DMS153 (cell line): ENCODE measurements around the gene DCTN2.

ENCODE experiments used
- DNase-seq: peaks from one replicate; lab custom pipeline; 2025; lab: John Stamatoyannopoulos, UW

Gene DCTN2

DNA sequence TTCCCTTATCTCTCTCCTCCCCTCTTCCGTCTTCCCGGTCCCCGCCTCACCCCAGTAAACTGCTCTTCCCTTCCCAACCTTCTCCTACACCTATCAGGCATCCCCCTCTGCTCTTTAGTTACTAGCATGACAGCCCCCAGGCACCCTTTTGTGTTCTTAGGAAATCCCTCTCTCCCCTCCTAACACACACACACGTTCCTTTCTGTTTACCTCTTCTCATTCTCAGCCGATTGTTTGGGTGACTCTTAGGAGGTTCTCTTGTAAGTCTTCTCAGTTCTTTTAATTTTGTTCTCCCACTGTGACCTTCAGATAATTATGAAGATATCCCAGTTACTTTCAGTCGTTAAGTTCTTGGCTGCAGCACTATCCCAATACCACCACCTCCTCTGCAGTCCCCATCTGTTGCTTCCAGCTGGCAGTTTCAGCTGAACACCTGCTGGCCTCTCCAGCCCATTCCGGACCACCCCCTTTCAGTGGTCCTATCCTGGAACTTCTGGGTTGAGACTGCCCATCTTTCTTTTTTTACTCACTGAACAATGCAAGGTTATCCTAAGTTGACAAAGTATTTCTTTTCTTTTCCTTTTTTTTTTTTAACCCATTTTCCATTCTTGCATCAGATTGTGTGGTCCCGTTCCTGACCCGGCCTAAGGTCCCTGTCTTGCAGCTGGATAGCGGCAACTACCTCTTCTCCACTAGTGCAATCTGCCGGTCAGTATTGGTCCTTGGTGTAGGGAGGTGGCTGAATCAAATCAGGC, 58.4 kb downstream of the DCTN2 start:
- no peak for DNase-seq

DNA sequence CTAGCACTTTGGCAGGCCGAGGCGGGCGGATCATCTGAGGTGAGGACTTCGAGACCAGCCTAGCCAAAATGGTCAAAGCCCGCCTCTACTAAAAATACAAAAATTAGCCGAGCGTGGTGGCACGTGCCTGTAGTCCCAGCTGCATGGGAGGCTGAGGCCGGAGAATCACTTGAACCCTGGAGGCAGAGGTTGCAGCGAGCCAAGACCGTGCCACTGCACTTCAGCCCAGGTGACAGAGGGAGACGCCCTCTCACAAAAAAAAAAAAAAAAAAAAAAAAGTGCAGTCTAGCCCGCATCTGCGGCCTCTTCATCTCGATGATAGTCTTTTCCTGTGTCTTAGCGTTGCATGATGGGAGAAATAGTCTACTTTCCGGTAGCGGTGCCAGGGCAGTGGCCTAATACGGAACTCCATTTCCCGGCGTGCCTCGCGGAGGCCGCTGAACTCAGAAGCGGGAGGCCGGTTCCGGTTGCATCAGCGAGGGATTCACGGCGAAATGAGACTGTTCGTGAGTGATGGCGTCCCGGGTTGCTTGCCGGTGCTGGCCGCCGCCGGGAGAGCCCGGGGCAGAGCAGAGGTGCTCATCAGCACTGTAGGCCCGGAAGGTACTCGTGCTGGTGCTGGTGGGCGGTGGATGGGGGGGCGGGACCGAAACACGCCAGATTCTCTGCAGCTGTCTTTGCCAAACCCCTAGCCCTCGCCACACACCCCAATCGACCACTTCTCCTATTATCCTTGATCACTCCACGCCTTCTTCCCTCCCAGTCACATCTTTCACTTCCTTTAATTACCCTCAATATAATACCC, 59.2 kb downstream of the DCTN2 start, which contains the start of gene MARS1:
Gene MARS1 (plus strand): TSS at position 472 of the 805 bp plus-strand sequence. CDS start 23 bp downstream, at position 495.
- peak; percentile 97 for DNase-seq

DNA sequence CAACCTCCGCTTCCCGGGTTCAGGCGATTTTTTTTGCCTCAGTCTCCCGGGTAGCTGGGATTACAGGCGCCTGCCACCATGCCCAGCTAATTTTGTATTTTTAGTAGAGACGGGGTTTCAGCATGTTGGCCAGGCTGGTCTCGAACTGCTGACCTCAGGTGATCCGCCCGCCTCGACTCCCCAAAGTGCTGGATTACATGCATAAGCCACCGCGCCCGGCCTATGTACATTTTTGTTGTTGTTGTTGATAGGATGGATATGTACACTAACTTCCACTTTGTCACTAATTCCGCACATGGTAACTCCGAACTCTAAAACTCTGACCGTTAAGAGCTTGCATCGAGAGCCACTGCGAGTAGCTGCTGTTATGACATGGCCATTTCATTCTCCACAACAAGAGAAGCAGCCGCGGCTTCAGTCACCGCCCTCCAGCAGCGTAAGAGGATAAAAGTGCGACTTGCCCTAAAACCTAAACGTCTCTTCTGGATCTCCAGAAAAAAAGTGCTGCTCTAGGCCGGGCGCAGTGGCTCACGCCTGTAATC, 59.9 kb downstream of the DCTN2 start:
- DNase-seq: no peak

DNA sequence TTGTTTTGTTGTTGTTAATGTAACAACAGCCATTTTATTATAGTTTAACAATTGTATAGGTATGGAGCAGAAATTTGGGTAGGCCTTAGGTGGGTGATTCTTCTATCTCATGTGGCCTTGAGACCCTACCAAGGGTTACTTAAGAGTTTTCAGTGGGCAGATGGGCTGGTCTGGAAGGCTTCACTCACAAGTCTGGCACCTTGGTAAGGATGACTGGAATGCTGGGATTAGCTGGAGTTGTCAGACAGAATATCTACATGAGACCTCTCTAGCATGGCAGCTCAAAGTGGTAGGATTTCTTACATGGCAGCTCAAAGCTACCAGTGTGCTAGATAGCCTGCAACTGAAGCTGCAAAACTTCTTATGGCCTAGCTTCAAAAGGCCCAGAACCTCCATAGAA, 61.3 kb downstream of the DCTN2 start:
- DNase-seq: no peak

- DNase-seq: no peak
Measured at GRCh38 chr12:57483466-57483865, 63.5 kb downstream of the DCTN2 start.

GRCh38 chr12:57481671-57482070, 65.3 kb downstream of the DCTN2 start:
- DNase-seq: no peak
